Mesenteric fat pad (tissue), 1 donor: Measurements from ENCODE around the gene KAT2B. TPM values are rescaled to one million over a fixed set of nuclear protein-coding genes. Genes with fewer than 3 reads are reported as not detected.

ENCODE experiments used
- DNase-seq: peaks from one replicate; pipeline ENCODE4 v3.0.0-alpha.2; 2020; ENCODE audit warnings: low spot score
- total RNA-seq: library from RNA; stranded (reverse); fragmentation: NEBNext Ultra II Directional; extraction: Animal tissue kit (Norgen Biotek cat#: 25700); gene quantifications from one replicate; pipeline ENCODE4 v1.2.1, GENCODE V29; 2021
- donor health status: DM: yes; HTN: yes; CAD: no.

KAT2B gene
- total RNA-seq, 1 donor from 2014 or later, result 35.2 TPM

DNA sequence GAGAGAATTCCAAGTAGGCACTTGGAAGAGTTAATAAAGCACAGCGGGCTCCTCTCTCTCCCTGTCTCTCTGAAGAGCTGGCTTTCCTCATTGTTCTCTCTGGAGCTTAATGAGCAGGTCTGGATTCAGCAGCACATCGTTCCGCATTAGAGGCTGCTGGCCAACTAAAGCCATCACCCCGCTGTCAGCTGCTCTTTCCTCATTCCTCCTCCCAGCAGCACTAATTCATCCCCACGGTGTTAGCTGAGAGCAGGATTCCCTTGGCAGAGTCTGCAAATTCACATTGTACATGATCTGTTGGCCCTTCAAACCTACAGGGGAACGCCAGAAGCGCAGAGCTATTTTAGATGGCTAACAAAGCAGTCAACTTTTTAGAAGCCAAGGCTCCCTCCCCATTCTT, 101.6 kb downstream of the KAT2B start:
- DNase-seq, result no peak

DNA sequence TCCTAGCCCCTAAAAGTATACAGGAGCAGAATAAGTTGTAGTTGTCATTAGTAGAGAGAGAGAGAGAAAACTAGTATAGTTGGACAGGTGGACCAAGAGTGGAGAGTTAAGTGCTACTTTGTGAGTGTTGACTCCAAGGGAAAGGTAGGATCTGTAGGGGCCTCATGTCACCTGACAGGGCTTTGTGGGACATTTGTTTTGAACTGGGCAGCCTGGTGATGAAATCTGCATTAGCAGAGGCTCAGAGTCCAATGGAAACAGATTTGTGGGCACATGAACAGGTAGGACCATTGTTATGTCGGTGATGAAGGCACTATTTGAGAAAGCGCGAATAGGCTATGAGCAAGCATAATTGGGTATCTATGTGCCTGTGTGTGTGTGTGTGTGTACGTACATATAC, 102.3 kb downstream of the KAT2B start:
- no peak for DNase-seq

DNA sequence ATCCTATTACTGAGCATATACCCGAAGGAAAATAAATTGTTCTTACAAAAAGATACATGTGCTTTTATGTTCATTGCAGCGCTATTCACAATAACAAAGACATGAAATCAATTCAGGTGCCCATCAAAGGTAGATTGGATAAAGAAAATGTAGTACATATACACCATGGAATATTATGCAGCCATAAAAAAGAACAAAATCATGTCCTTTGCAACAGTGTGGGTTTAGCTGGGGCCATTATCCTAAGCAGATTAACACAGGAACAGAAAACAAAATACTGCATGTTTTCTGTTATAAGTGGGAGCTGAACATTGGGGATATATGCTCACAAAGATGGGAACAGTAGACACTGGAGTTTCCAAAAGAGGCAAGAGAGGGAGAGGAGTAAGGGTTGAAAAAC, 103.3 kb downstream of the KAT2B start:
- no peak for DNase-seq

GRCh38 chr3:20145874-20146273, 105.6 kb downstream of the KAT2B start:
- no peak for DNase-seq

DNA sequence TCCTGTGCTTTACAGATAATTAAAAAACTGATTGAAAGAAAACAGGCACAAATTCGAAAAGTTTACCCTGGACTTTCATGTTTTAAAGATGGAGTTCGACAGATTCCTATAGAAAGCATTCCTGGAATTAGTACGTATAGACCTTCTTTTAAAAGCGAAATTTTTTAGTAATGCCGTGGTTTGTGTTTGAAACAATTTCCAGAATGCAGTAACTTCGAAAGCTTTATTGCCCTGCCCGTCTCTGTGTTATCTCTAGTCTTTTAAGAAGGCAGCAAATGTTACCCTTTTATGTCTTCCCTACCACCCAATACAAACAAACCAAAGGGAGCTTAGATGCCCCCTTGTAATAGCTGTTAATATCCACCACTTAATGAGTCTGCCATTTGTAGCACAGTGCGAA, 106.1 kb downstream of the KAT2B start:
- DNase-seq, result no peak

DNA sequence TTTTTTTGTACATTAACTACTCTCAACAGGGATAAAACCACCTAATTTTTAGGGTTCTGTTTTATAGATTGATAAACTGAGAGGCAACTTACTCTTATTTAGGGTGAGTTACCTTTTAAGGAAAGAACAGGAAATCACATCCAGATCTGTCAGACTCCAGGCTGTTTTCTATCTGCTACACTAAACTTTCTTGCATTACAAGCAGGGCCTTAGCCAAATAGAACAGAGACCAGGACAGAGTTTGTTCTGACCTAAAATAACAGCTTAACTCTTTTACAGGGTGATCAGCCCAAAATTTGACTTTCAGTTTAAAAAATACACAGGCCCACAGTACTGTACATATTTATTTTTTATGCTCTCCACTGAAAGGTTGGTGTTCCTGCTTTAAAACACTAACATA, 107.1 kb downstream of the KAT2B start:
- no peak for DNase-seq

DNA sequence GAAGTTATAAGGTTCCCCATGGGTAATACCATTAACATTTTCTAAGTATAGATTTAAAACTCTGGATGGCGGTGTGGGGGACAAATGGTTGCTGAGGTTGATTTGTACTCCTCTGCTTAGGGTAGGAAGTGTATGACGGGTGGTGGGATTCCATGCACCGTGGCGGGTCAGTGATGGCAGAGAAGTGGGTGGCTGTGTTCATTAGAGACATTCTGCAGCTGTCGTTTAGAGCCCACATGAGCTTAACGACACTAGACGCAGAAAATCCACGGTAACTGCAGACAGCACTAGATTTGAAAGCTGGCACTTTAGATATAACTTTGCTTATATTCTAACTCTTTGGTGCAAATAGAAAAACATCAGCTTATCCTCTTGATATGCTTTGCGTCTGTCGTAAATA, 108.2 kb downstream of the KAT2B start:
- DNase-seq, result no peak

- DNase-seq, result no peak
Observed at GRCh38 chr3:20154078-20154477, 113.8 kb downstream of the KAT2B start.

DNA sequence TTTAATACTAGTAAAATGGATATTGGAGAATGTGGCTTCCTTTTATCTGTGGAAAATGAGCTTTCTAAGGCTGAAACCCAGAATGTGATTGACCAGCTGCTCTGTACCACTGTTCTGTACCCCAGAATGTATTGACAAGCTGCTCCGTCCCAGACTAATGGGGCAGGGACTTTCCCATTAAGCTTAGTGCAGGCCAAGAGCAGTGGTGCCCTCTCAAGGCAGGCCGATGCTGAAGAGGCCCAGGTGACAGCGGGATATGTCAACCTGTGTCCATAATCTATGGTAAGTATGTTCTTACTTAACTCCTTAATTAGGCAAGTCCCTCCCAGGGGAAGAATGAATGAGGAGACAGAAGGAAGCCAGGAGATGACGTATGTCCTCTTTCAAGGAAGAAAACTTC, 114.7 kb downstream of the KAT2B start:
- DNase-seq, result no peak

GRCh38 chr3:20160230-20160629, 120.0 kb downstream of the KAT2B start:
- DNase-seq, result no peak

DNA sequence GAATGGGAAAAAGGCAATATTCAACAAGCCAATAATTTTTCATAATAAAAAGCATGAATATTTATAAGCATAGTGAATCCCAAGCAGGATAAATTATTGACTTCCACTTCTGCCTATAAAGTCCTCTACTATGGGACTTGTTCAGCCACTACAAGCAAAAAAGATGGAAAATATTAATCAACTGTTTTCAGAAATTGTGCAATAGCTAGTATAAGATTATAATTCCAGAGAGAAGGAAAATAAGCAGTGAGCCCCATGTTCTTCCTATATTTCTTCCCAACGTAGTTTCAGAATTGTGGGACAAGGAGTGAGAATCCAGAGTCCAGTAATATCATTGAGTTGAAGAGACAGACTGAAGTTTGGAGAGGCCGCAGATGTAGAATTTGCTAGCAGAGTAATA, 121.5 kb downstream of the KAT2B start:
- DNase-seq, result no peak

GRCh38 chr3:20173844-20174410, 133.7 kb downstream of the KAT2B start:
- no peak for DNase-seq

DNA sequence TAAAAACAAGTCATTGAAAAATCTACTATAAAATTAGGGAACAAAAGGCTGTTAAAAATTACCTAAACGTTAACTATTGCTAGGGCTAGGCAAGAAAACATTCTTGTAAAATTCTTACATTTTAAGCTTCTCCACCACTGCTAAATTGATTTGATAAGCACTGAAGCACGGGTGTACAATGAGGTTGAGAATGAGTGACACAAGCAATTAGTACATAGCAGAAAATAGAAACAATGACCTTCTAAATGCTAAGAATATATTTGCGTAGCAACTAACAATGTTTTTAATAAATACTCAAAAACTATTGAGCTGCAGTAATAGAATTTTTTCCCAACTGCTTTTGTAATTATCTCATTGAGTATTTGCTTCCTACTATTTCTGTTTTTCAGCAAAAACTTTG, 141.0 kb downstream of the KAT2B start:
- no peak for DNase-seq

DNA sequence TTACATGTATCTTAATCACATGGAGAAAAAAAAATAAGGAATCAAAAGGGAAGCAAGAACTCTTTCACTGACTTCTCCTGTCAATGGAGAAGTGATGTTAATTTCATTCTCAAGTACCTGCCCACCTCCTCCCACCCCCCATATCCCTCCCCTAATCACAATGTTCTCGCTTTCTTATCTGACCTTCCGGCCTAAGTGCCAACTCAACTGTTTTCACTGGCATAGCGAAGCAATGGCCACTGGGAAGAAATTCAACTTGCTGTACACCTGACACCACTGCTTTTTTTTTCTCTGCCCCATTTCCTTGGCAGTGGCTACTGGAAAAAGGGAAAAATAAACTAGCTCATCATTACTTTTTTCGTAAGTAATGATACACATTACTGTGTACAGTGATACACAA, 142.0 kb downstream of the KAT2B start:
- DNase-seq, result no peak

- DNase-seq, result no peak
Observed at GRCh38 chr3:20185331-20185678, 145.1 kb downstream of the KAT2B start.

- peak; percentile 100 for DNase-seq
Observed at GRCh38 chr3:20185679-20186599, 145.7 kb downstream of the KAT2B start, which contains the start of gene SGO1. Gene SGO1 (minus strand): TSS chr3:20186206. CDS start chr3:20184027, 2,179 bp downstream.

- no peak for DNase-seq
Observed at GRCh38 chr3:20186600-20187004, 146.4 kb downstream of the KAT2B start.

- DNase-seq, result no peak
Observed at GRCh38 chr3:20190991-20191390, 150.7 kb downstream of the KAT2B start.

GRCh38 chr3:20194793-20195460, 154.7 kb downstream of the KAT2B start:
- no peak for DNase-seq

DNA sequence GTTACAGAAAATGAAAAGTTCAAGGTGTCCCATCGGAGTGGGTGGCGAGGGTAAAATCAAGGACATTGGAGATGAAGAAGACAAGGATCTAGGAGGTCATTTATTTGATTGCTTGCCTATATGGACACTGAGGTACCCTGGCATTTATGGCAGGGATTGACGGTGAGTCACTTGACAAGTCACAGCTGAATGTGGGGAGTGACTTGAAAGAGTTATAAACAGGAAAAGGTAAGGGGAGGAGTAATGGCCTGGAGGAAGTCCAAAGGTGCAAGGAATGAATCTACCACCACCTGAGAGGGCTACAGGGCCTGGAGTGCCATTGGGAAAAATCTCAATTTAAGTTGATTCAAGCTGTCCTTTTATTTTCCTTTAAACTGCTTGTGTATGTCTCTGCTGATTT, 157.5 kb downstream of the KAT2B start:
- no peak for DNase-seq

DNA sequence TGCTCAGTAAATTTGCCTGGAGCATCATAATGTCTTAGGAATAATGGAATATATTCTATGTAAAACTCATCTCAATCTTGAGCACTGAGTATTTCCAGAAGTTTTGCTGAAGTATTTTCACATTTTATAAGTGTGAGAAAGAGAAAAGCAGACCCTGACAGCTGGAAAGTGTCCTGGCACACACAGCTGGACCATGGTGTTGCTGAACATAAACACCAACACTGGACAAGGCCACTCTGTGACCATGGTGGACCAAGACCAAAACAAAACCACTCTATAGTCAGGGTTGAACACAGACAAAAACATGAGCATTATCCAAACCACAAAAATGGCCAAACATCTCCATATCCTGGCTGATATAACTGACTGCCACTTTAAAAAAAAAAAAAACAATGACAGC, 160.9 kb downstream of the KAT2B start:
- DNase-seq, result no peak
